ENCODE results near the gene TEX44.
"Not testable (repeated sequence)": the region's sequence is repeated elsewhere in the genome, so short reads cannot be mapped to it uniquely, and the experiment has no call there.

The TEX44 gene

GRCh38 chr2:231592636-231593145, at the start of gene TEX44:
TSS of gene TEX44 (plus strand) at chr2:231592864. CDS start at chr2:231592952, 88 bp downstream.
- DNase-seq, result no peak

- DNase-seq, result no peak
Observed at GRCh38 chr2:231545105-231545902, 47.4 kb upstream of the TEX44 start.

GRCh38 chr2:231546014-231546715, 46.5 kb upstream of the TEX44 start:
- DNase-seq, result no peak

GRCh38 chr2:231547315-231548110, 45.2 kb upstream of the TEX44 start:
- no peak for DNase-seq

- no peak for DNase-seq
Observed at GRCh38 chr2:231548752-231549151, 43.9 kb upstream of the TEX44 start.

GRCh38 chr2:231549446-231550239, 43.0 kb upstream of the TEX44 start:
- DNase-seq, result no peak

- DNase-seq, result no peak
Observed at GRCh38 chr2:231552752-231553151, 39.9 kb upstream of the TEX44 start.

- DNase-seq, result no peak
Observed at GRCh38 chr2:231554327-231554726, 38.3 kb upstream of the TEX44 start.

- DNase-seq, result no peak
Observed at GRCh38 chr2:231554748-231555545, 37.7 kb upstream of the TEX44 start.

GRCh38 chr2:231556496-231556895, 36.2 kb upstream of the TEX44 start:
- not testable (repeated sequence) for DNase-seq

GRCh38 chr2:231556981-231557380, 35.7 kb upstream of the TEX44 start:
- no peak for DNase-seq

- no peak for DNase-seq
Observed at GRCh38 chr2:231557571-231558217, 35.0 kb upstream of the TEX44 start.

- DNase-seq, result peak; percentile 21
Observed at GRCh38 chr2:231563378-231563961, 29.2 kb upstream of the TEX44 start.

- DNase-seq, result no peak
Observed at GRCh38 chr2:231565887-231566594, 26.6 kb upstream of the TEX44 start.

GRCh38 chr2:231567159-231567558, 25.5 kb upstream of the TEX44 start:
- DNase-seq, result no peak

- no peak for DNase-seq
Observed at GRCh38 chr2:231568098-231568784, 24.4 kb upstream of the TEX44 start.

- DNase-seq, result no peak
Observed at GRCh38 chr2:231568785-231569435, 23.8 kb upstream of the TEX44 start.

GRCh38 chr2:231570915-231571314, 21.7 kb upstream of the TEX44 start:
- not testable (repeated sequence) for DNase-seq
